SIG-M5 treated with dmso at 0.1 percent for 504 hours (cell line): ENCODE results near the gene FIGNL1.
A peak's percentile ranks its signal among the peaks of the same experiment; 100 is the strongest.

ENCODE experiments used
- DNase-seq: peaks from one replicate; lab custom pipeline; 2025; ENCODE audit not compliant: unreplicated experiment; lab: John Stamatoyannopoulos, UW

Gene FIGNL1

GRCh38 chr7:50449881-50450589, at the start of gene FIGNL1:
Gene FIGNL1 (minus strand): TSS chr7:50450350. CDS start chr7:50447287, 3,063 bp downstream.
- peak; percentile 77 for DNase-seq

- DNase-seq = no peak
These were observed 48.9 kb upstream of the FIGNL1 start for GRCh38 chr7:50499092-50499491.

- DNase-seq = no peak
These were observed 47.8 kb upstream of the FIGNL1 start for GRCh38 chr7:50497968-50498367.

GRCh38 chr7:50497068-50497642, 47.0 kb upstream of the FIGNL1 start:
- DNase-seq = no peak

GRCh38 chr7:50496569-50496968, 46.4 kb upstream of the FIGNL1 start:
- DNase-seq = no peak

- no peak for DNase-seq
These were observed 45.6 kb upstream of the FIGNL1 start for GRCh38 chr7:50495746-50496145.

- peak; percentile 3 for DNase-seq
These were observed 42.8 kb upstream of the FIGNL1 start for GRCh38 chr7:50492770-50493519.

- no peak for DNase-seq
These were observed 41.8 kb upstream of the FIGNL1 start for GRCh38 chr7:50491943-50492342.

GRCh38 chr7:50491209-50491608, 41.1 kb upstream of the FIGNL1 start:
- no peak for DNase-seq

- no peak for DNase-seq
These were observed 38.2 kb upstream of the FIGNL1 start for GRCh38 chr7:50488379-50488778.

GRCh38 chr7:50486512-50486911, 36.4 kb upstream of the FIGNL1 start:
- no peak for DNase-seq

GRCh38 chr7:50481867-50482266, 31.7 kb upstream of the FIGNL1 start:
- DNase-seq = no peak

- no peak for DNase-seq
These were observed 30.6 kb upstream of the FIGNL1 start for GRCh38 chr7:50480797-50481196.

GRCh38 chr7:50479743-50480517, 29.8 kb upstream of the FIGNL1 start:
- DNase-seq = no peak

GRCh38 chr7:50477640-50478039, 27.5 kb upstream of the FIGNL1 start:
- no peak for DNase-seq

GRCh38 chr7:50476953-50477625, 26.9 kb upstream of the FIGNL1 start:
- DNase-seq = no peak

- no peak for DNase-seq
These were observed 25.2 kb upstream of the FIGNL1 start for GRCh38 chr7:50475340-50475739.

- no peak for DNase-seq
These were observed 24.4 kb upstream of the FIGNL1 start for GRCh38 chr7:50474382-50475160.

GRCh38 chr7:50473531-50473930, 23.4 kb upstream of the FIGNL1 start:
- no peak for DNase-seq

GRCh38 chr7:50472427-50472826, 22.3 kb upstream of the FIGNL1 start:
- no peak for DNase-seq
